ENCODE measurements around the gene MAP2K3. TPM values are rescaled to one million over a fixed set of nuclear protein-coding genes. Genes with fewer than 3 reads are reported as not detected.

MAP2K3 gene
- total RNA-seq, 2 experiments from 2014 or later, result 53.6 to 56.8 TPM

- Mint-ChIP-seq H3K27me3 (peaks cover 1% of the 10 kb centered on the region), H3K27ac (no peak overlapping the region), H3K4me3 (no peak overlapping the region), H3K4me1 (peaks cover 14% of the 10 kb centered on the region), H3K9me3 (no peaks in the 10 kb centered on the region), H3K36me3 (no peaks in the 10 kb centered on the region)
- DNase-seq, result no peak
- no peak for ATAC-seq (ENCODE audit: low read depth)
- POLR2A ChIA-PET, result no interaction called here
Observed at GRCh38 chr17:21269394-21269793, 15.1 kb upstream of the MAP2K3 start.

- ATAC-seq (ENCODE audit: low read depth), result no peak
- POLR2A ChIA-PET, result no interaction called here
- Mint-ChIP-seq H3K9me3 (no peaks in the 10 kb centered on the region), H3K4me1 (peaks cover 22% of the 10 kb centered on the region), H3K4me3 (no peak overlapping the region), H3K36me3 (no peaks in the 10 kb centered on the region), H3K27me3 (no peaks in the 10 kb centered on the region), H3K27ac (no peak overlapping the region)
- DNase-seq, result no peak
Observed at GRCh38 chr17:21271454-21272183, 12.9 kb upstream of the MAP2K3 start.

- Mint-ChIP-seq H3K4me3 (no peak overlapping the region), H3K27ac (no peak overlapping the region), H3K36me3 (no peaks in the 10 kb centered on the region), H3K9me3 (no peaks in the 10 kb centered on the region), H3K27me3 (no peaks in the 10 kb centered on the region), H3K4me1 (peaks cover 23% of the 10 kb centered on the region)
- no peak for ATAC-seq (ENCODE audit: low read depth)
- POLR2A ChIA-PET, result interaction anchor here (0.6 kb wide), 1 partner anchor 186 kb away, joined by 3 read pairs; no protein-coding TSS in a partner anchor
- DNase-seq, result no peak
Observed at GRCh38 chr17:21272250-21272649, 12.3 kb upstream of the MAP2K3 start.

- Mint-ChIP-seq H3K27me3 (no peaks in the 10 kb centered on the region), H3K27ac (no peak overlapping the region), H3K4me1 (peaks cover 21% of the 10 kb centered on the region), H3K4me3 (no peak overlapping the region), H3K36me3 (no peaks in the 10 kb centered on the region), H3K9me3 (no peaks in the 10 kb centered on the region)
- DNase-seq, result no peak
- ATAC-seq (ENCODE audit: low read depth), result no peak
- POLR2A ChIA-PET, result interaction anchor here (1.4 kb wide), 1 partner anchor 14 kb away, joined by 5 read pairs; no protein-coding TSS in a partner anchor
Observed at GRCh38 chr17:21272881-21273792, 11.4 kb upstream of the MAP2K3 start.

GRCh38 chr17:21275047-21275578 is 9.4 kb upstream of the MAP2K3 start:
- Mint-ChIP-seq H3K9me3 (no peaks in the 10 kb centered on the region), H3K27ac (peak overlapping the region; percentile 21), H3K36me3 (no peaks in the 10 kb centered on the region), H3K27me3 (no peaks in the 10 kb centered on the region), H3K4me1 (peaks cover 32% of the 10 kb centered on the region), H3K4me3 (peak overlapping the region; percentile 85)
- ATAC-seq (ENCODE audit: low read depth), result peak; percentile 5
- no peak for DNase-seq
- POLR2A ChIA-PET, result interaction anchor here (0.9 to 2.5 kb wide), 4 partner anchors 9 to 182 kb away, joined by 3 to 15 read pairs (median 5); partner anchors contain the start of gene NATD1

- Mint-ChIP-seq H3K4me1 (peaks cover 37% of the 10 kb centered on the region), H3K27ac (peak overlapping the region; percentile 82), H3K27me3 (no peaks in the 10 kb centered on the region), H3K4me3 (peak overlapping the region; percentile 85), H3K9me3 (no peaks in the 10 kb centered on the region), H3K36me3 (no peaks in the 10 kb centered on the region)
- peak; percentile 80 for ATAC-seq (ENCODE audit: low read depth)
- peak; percentile 98 for DNase-seq
- POLR2A ChIA-PET, result interaction anchor here (0.7 to 2.5 kb wide), 7 partner anchors 8 to 233 kb away, joined by 3 to 15 read pairs (median 6); partner anchors contain the start of genes NATD1, TMEM11 and USP22
Observed at GRCh38 chr17:21275579-21276263, 8.8 kb upstream of the MAP2K3 start.

- H3K36me3 Mint-ChIP-seq, result no peaks in the 10 kb centered on the region
- peak overlapping the region; percentile 80 for H3K27ac Mint-ChIP-seq
- peak overlapping the region; percentile 85 for H3K4me3 Mint-ChIP-seq
- POLR2A ChIA-PET, result interaction anchor here (0.7 to 2.5 kb wide), 5 partner anchors 10 to 233 kb away, joined by 3 to 15 read pairs (median 6); partner anchors contain the start of genes NATD1, TMEM11 and USP22
- DNase-seq (no peak), ATAC-seq (ENCODE audit: low read depth) (no peak)
- no peaks in the 10 kb centered on the region for H3K27me3 Mint-ChIP-seq
- H3K4me1 Mint-ChIP-seq, result peaks cover 39% of the 10 kb centered on the region
- H3K9me3 Mint-ChIP-seq, result no peaks in the 10 kb centered on the region
Observed at GRCh38 chr17:21276264-21276588, 8.3 kb upstream of the MAP2K3 start.

- Mint-ChIP-seq H3K27me3 (no peaks in the 10 kb centered on the region), H3K27ac (peak overlapping the region; percentile 57), H3K9me3 (no peaks in the 10 kb centered on the region), H3K36me3 (no peaks in the 10 kb centered on the region), H3K4me3 (no peak overlapping the region), H3K4me1 (peaks cover 41% of the 10 kb centered on the region)
- no peak for DNase-seq
- POLR2A ChIA-PET, result interaction anchor here (1.5 to 2.5 kb wide), 3 partner anchors 9 to 235 kb away, joined by 7 to 15 read pairs (median 13); partner anchors contain the start of gene USP22
- ATAC-seq (ENCODE audit: low read depth), result no peak
Observed at GRCh38 chr17:21277332-21277731, 7.2 kb upstream of the MAP2K3 start.

- H3K4me1 Mint-ChIP-seq, result peaks cover 44% of the 10 kb centered on the region
- H3K27ac Mint-ChIP-seq, result peak overlapping the region; percentile 92
- peak overlapping the region; percentile 68 for H3K4me3 Mint-ChIP-seq
- POLR2A ChIA-PET, result interaction anchor here (0.6 to 1.5 kb wide), 4 partner anchors 10 to 178 kb away, joined by 3 to 7 read pairs (median 3); no protein-coding TSS in a partner anchor
- no peaks in the 10 kb centered on the region for H3K9me3 Mint-ChIP-seq
- H3K36me3 Mint-ChIP-seq, result no peaks in the 10 kb centered on the region
- peak; percentile 39 for ATAC-seq (ENCODE audit: low read depth)
- no peaks in the 10 kb centered on the region for H3K27me3 Mint-ChIP-seq
- DNase-seq, result peak; percentile 59
Observed at GRCh38 chr17:21278450-21279197, 5.9 kb upstream of the MAP2K3 start.

- POLR2A ChIA-PET, result interaction anchor here (0.6 to 1.5 kb wide), 4 partner anchors 9 to 178 kb away, joined by 3 to 6 read pairs (median 3); no protein-coding TSS in a partner anchor
- peak overlapping the region; percentile 92 for H3K27ac Mint-ChIP-seq
- H3K4me3 Mint-ChIP-seq, result no peak overlapping the region
- H3K9me3 Mint-ChIP-seq, result no peaks in the 10 kb centered on the region
- no peak for ATAC-seq (ENCODE audit: low read depth)
- H3K36me3 Mint-ChIP-seq, result no peaks in the 10 kb centered on the region
- peaks cover 44% of the 10 kb centered on the region for H3K4me1 Mint-ChIP-seq
- no peaks in the 10 kb centered on the region for H3K27me3 Mint-ChIP-seq
- no peak for DNase-seq
Observed at GRCh38 chr17:21279198-21279535, 5.3 kb upstream of the MAP2K3 start.

GRCh38 chr17:21279582-21279981 is 4.9 kb upstream of the MAP2K3 start:
- peak overlapping the region; percentile 63 for H3K27ac Mint-ChIP-seq
- H3K27me3 Mint-ChIP-seq, result no peaks in the 10 kb centered on the region
- H3K36me3 Mint-ChIP-seq, result no peaks in the 10 kb centered on the region
- ATAC-seq (ENCODE audit: low read depth) (no peak), DNase-seq (no peak)
- no peak overlapping the region for H3K4me3 Mint-ChIP-seq
- POLR2A ChIA-PET, result interaction anchor here (1.3 to 1.5 kb wide), 3 partner anchors 9 to 177 kb away, joined by 3 to 6 read pairs (median 3); no protein-coding TSS in a partner anchor
- H3K4me1 Mint-ChIP-seq, result peaks cover 44% of the 10 kb centered on the region
- no peaks in the 10 kb centered on the region for H3K9me3 Mint-ChIP-seq

GRCh38 chr17:21280081-21280518 is 4.4 kb upstream of the MAP2K3 start:
- Mint-ChIP-seq H3K4me1 (peaks cover 42% of the 10 kb centered on the region), H3K27me3 (no peaks in the 10 kb centered on the region), H3K36me3 (no peaks in the 10 kb centered on the region), H3K4me3 (no peak overlapping the region), H3K27ac (peak overlapping the region; percentile 63), H3K9me3 (no peaks in the 10 kb centered on the region)
- peak; percentile 93 for DNase-seq
- POLR2A ChIA-PET, result interaction anchor here (1.3 kb wide), 1 partner anchor 12 kb away, joined by 6 read pairs; no protein-coding TSS in a partner anchor
- peak; percentile 40 for ATAC-seq (ENCODE audit: low read depth)

All from activated naive CD8-positive, alpha-beta T cell treated with anti-CD3 and anti-CD28 coated beads, Interleukin-2, amount 10 ng/mL, durations not matched to agents 7 days and 5 days (primary cell).